Renal cortex interstitium (tissue), 15 donors: ENCODE data around the gene LGALS3BP. TPM values are rescaled to one million over a fixed set of nuclear protein-coding genes. Genes with fewer than 3 reads are reported as not detected.
"Not testable (repeated sequence)": the region's sequence is repeated elsewhere in the genome, so short reads cannot be mapped to it uniquely, and the experiment has no call there.

Experiments
- DNase-seq, 11 donors: peaks; one replicate each; pipeline ENCODE4 v3.0.0-alpha.2; 2013; ENCODE audit warnings: low read depth in 9 of 11, low spot score in 4 of 11; ENCODE audit errors: extremely low read depth in 1 of 11
- long read RNA-seq, 16 experiments: transcript quantifications; one replicate each; lab custom pipeline, GENCODE V29; 2026
- polyA plus RNA-seq, 3 donors: library from polyadenylated mRNA; unstranded; fragments of 120-200 nt; gene quantifications; one replicate each; pipeline ENCODE4 v1.2.1, GENCODE V29; 2013; ENCODE audit not compliant: insufficient read length in 3 of 3

LGALS3BP gene
- polyA plus RNA-seq = 100 to 1,000 TPM; 104 to 161 (median 125) TPM
- long read RNA-seq, donor 1, transcript LGALS3BP-201 (6 exons, 2,405 nt) = major isoform, 30 of 31 reads
- long read RNA-seq, donor 1, partial matches to known transcripts = 0 of 31 reads
- long read RNA-seq, donor 1, other reads (novel, unspliced or antisense) = 0 of 31 reads
- long read RNA-seq, donor 2, transcript LGALS3BP-201 (6 exons, 2,405 nt) = major isoform, 24 of 24 reads
- long read RNA-seq, donor 2, partial matches to known transcripts = 0 of 24 reads
- long read RNA-seq, donor 2, other reads (novel, unspliced or antisense) = 0 of 24 reads
- long read RNA-seq, donor 3, transcript LGALS3BP-201 (6 exons, 2,405 nt) = major isoform, 61 of 66 reads
- long read RNA-seq, donor 3, transcript LGALS3BP-202 (5 exons, 936 nt) = minor isoform, 5 of 66 reads
- long read RNA-seq, donor 3, partial matches to known transcripts = 0 of 66 reads
- long read RNA-seq, donor 3, other reads (novel, unspliced or antisense) = 0 of 66 reads
- long read RNA-seq, donor 4, transcript LGALS3BP-201 (6 exons, 2,405 nt) = major isoform, 35 of 45 reads
- long read RNA-seq, donor 4, transcript LGALS3BP-202 (5 exons, 936 nt) = minor isoform, 7 of 45 reads
- long read RNA-seq, donor 4, partial matches to known transcripts = 0 of 45 reads
- long read RNA-seq, donor 4, other reads (novel, unspliced or antisense) = 0 of 45 reads
- long read RNA-seq, donor 5 = 0 reads
- long read RNA-seq, donor 6, transcript LGALS3BP-201 (6 exons, 2,405 nt) = major isoform, 39 of 42 reads
- long read RNA-seq, donor 6, partial matches to known transcripts = 0 of 42 reads
- long read RNA-seq, donor 6, other reads (novel, unspliced or antisense) = 0 of 42 reads
- long read RNA-seq, donor 7, transcript LGALS3BP-201 (6 exons, 2,405 nt) = major isoform, 34 of 40 reads
- long read RNA-seq, donor 7, transcript LGALS3BP-202 (5 exons, 936 nt) = minor isoform, 5 of 40 reads
- long read RNA-seq, donor 7, partial matches to known transcripts = 0 of 40 reads
- long read RNA-seq, donor 7, other reads (novel, unspliced or antisense) = 0 of 40 reads
- long read RNA-seq, donor 8 = 0 reads
- long read RNA-seq, donor 9, transcript LGALS3BP-201 (6 exons, 2,405 nt) = major isoform, 31 of 35 reads
- long read RNA-seq, donor 9, partial matches to known transcripts = 0 of 35 reads
- long read RNA-seq, donor 9, other reads (novel, unspliced or antisense) = 0 of 35 reads
- long read RNA-seq, donor 10, transcript LGALS3BP-201 (6 exons, 2,405 nt) = major isoform, 25 of 27 reads
- long read RNA-seq, donor 10, partial matches to known transcripts = 0 of 27 reads
- long read RNA-seq, donor 10, other reads (novel, unspliced or antisense) = 0 of 27 reads
- long read RNA-seq, donor 11, transcript LGALS3BP-201 (6 exons, 2,405 nt) = major isoform, 31 of 34 reads
- long read RNA-seq, donor 11, partial matches to known transcripts = 0 of 34 reads
- long read RNA-seq, donor 11, other reads (novel, unspliced or antisense) = 0 of 34 reads
- long read RNA-seq, donor 12, transcript LGALS3BP-201 (6 exons, 2,405 nt) = major isoform, 22 of 24 reads
- long read RNA-seq, donor 12, partial matches to known transcripts = 0 of 24 reads
- long read RNA-seq, donor 12, other reads (novel, unspliced or antisense) = 0 of 24 reads
- long read RNA-seq, donor 13 = 0 reads
- long read RNA-seq, donor 14, transcript LGALS3BP-201 (6 exons, 2,405 nt) = major isoform, 29 of 30 reads
- long read RNA-seq, donor 14, partial matches to known transcripts = 0 of 30 reads
- long read RNA-seq, donor 14, other reads (novel, unspliced or antisense) = 0 of 30 reads
- long read RNA-seq, donor 15, transcript LGALS3BP-201 (6 exons, 2,405 nt) = major isoform, 13 of 14 reads
- long read RNA-seq, donor 15, partial matches to known transcripts = 0 of 14 reads
- long read RNA-seq, donor 15, other reads (novel, unspliced or antisense) = 0 of 14 reads
- long read RNA-seq, donor 16, transcript LGALS3BP-201 (6 exons, 2,405 nt) = major isoform, 105 of 121 reads
- long read RNA-seq, donor 16, transcript LGALS3BP-202 (5 exons, 936 nt) = minor isoform, 6 of 121 reads
- long read RNA-seq, donor 16, partial matches to known transcripts = 7 of 121 reads
- long read RNA-seq, donor 16, other reads (novel, unspliced or antisense) = 0 of 121 reads

GRCh38 chr17:78979780-78980623 lies at the start of gene LGALS3BP:
LGALS3BP (minus strand) TSS chr17:78979923; CDS start chr17:78977191, 2,732 bp downstream.
- peak in 2 of 11 donors; percentile 57 to 77 for DNase-seq

GRCh38 chr17:79028496-79029326 lies 49.0 kb upstream of the LGALS3BP start:
- DNase-seq = no peak

GRCh38 chr17:79027925-79028491 lies 48.3 kb upstream of the LGALS3BP start:
- no peak for DNase-seq

GRCh38 chr17:79027274-79027924 lies 47.7 kb upstream of the LGALS3BP start:
- no peak for DNase-seq

- no peak for DNase-seq
Observed at GRCh38 chr17:79026376-79027273, 46.9 kb upstream of the LGALS3BP start.

- DNase-seq = no peak
Observed at GRCh38 chr17:79024901-79025737, 45.4 kb upstream of the LGALS3BP start.

GRCh38 chr17:79023886-79024771 lies 44.4 kb upstream of the LGALS3BP start, which contains the start of gene C1QTNF1:
C1QTNF1 (plus strand) TSS chr17:79024169; CDS start chr17:79043969, 19,800 bp downstream.
- DNase-seq = peak in 4 of 11 donors; percentile 33 to 47 (median 37)

- DNase-seq = no peak
Observed at GRCh38 chr17:79023180-79023705, 43.5 kb upstream of the LGALS3BP start.

GRCh38 chr17:79022507-79022991 lies 42.8 kb upstream of the LGALS3BP start:
- no peak for DNase-seq

- not testable (repeated sequence) for DNase-seq
Observed at GRCh38 chr17:79021929-79022328, 42.2 kb upstream of the LGALS3BP start.

GRCh38 chr17:79020631-79021301 lies 41.0 kb upstream of the LGALS3BP start:
- DNase-seq = no peak
